CD1c-positive myeloid dendritic cell (primary cell): ENCODE measurements around the gene HCN2.

ENCODE experiments used
- DNase-seq: peaks from one replicate; pipeline ENCODE4 v3.0.0-alpha.2; 2016; ENCODE audit errors: extremely low spot score

Gene HCN2

DNA sequence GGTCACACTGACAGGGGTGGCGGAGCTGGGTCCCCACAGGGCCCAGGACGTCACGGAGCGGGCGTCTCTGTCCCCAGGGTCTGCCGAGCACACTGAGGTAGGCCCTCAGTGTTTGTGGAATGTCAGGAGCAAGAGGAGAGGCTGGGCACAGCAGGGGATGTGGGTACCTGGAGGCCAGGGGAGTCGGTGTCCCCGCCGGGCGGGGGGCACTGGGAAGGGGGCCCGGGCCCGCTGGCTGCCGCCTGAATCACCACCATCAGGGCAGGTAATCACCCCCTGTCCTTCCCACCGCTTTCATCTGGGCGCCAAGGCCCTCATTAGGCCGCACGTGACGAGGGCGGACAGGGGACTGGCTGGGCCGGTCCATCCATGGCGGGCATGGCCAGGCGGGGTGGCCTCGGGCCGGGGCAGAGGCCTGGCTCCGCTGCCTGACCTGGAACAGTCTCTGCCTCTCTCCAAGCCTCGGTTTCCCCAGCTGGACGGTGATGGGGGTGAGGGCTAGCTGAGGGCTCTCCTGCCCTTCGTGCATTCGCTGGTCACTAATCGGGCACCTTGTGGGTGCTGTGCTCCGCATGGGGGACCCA lies 51.0 kb downstream of the HCN2 start:
- no peak for DNase-seq

DNA sequence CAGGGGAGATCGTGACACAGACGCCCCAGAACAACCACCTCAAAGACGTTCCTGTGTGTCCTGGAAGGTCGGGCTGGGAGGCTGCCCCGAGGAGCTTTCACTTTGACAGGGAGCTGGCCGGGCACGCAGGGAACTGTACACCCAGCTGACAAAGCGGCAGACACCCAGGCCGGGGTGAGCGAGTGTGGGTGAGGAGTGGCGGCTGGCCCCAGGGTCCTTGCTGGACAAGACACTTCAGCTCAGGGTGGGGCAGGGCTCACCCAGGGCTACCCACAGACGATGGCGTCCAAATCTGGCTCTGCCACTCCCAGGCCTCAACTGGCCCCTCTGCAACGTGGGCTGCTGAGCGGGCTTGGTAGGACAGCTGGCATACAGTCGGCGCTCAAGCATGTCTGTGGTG lies 52.0 kb downstream of the HCN2 start:
- no peak for DNase-seq

DNA sequence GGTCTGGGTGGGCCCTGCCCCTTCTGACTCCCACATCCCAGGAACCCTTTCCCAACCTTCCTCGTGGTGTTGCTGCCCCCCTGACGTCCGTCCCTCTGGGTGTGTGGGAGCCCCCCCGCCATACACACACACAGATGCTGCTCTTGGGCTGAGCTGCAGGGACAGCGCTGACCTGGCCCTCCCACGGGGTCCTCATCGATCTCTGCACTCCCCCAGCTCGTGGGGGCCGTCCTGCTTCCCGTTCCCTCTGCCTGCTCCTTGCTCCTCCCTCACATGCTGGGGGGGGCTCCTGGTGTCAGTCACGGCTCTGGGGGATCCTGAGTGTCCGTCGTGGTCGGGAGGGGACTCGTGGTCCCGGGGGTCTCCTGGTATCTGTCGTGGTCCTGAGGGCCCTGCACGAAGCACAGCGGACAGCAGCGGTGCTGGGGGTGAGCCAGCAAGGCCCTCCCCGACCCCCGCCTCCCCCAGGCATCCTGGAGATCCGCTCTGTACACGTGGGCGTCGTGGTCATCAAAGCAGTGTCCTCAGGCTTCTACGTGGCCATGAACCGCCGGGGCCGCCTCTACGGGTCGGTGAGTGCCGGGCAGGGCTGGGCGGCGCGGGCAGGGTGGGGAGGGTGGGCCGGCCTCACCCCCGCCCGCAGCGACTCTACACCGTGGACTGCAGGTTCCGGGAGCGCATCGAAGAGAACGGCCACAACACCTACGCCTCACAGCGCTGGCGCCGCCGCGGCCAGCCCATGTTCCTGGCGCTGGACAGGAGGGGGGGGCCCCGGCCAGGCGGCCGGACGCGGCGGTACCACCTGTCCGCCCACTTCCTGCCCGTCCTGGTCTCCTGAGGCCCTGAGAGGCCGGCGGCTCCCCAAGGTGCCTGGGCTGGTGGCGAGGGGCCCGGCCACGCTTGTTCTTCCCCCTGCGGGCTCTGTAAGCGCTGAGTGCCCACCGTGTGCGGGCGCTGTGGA lies 53.4 kb downstream of the HCN2 start:
- DNase-seq: no peak

DNA sequence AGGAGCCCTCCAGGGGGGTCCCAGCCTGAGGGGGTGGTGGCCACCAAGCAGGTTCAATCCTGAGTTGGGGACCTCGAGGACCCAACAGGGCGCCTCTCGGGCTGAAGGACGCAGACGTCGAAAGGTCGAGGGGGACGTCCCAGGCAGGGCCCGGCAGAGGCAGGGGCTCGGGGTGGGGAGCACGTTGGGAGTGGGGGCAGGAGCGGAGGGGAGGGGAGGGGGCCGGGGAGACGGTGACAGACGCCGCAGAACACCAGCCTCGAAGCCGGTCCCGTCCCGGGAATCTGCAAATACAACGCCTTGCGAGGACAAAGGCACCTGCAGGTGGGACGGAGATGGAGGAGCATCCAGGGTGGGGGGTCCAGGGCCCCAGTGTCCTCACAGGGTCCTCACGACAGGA lies 54.1 kb downstream of the HCN2 start:
- DNase-seq: no peak

DNA sequence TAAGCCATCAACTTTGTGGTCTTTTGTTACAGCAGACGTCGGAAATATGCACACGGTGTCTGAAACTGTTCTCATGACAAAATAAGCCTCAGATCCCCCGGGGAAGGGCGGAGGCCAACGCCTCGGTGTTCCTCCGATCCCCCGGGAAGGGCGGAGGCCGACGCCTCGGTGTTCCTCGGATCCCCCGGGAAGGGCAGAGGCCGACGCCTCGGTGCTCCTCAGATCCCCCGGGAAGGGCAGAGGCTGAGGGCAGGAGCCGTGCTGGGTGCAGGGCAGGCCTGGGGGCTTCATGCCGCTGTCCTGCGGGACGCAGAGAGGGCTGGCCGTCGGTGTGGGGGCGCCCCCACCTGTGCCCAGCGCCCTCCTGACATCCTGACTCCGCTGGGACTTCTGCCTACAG lies 54.7 kb downstream of the HCN2 start:
- DNase-seq: no peak

DNA sequence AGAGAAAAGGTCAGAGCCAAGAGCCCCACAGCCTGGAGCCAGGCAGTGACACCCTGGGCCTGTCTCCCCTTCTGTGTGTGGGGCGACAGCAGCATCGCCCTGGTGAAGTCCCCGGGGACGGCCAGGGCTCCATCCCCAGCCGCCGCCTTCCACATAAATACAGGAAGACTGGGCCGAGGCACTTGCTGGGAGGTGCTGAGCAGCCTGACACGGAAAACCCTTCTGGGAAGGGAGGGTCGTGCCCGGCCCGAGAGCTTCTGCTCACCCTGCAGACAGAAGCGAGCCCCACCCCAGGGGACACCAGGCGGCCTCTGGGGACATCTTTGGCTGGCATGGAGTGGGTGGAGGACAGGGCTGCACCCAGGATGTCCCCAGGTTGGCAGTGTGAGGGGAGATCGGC lies 55.1 kb downstream of the HCN2 start:
- DNase-seq: no peak

DNA sequence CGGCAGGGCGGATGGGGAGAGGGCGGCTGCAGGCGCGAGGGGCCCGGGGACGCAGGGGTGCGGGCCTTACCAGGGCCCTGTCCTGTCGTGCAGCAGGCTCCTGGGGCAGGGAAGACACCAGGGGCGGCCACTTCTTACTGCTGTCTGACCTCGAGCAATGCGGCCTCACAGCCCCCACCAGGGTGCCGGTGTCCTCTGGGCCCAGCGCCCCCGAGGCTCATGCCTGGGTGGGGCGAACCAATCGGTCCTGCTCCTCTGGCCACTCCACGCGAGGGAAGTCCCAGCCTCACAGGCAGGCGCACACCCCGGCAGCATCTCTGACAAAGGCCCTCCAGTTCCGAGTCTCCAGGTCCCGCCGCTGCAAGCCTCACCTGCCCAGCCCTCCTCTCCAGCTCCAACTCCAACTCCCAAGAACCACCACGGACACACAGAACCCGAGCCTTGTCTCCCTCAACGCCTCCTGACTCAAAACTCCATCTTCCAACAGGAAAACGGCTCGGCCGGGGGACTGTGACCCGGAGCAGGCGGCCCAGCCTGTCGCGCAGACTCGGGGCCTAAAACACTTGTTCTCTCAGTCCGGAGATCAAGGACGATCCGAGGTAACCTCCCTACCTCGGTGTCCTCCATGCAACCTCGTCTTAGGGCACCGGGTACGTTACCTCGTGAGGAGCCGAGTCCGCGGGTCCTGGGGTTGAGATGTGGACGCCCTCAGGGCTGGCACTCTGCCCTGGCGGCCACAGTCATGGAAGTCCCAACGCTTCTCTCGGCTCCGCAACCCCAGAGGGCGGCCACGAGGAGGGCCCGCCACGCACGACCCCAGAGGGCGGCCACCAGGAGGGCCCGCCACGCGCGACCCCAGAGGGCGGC lies 56.5 kb downstream of the HCN2 start:
- DNase-seq: no peak

DNA sequence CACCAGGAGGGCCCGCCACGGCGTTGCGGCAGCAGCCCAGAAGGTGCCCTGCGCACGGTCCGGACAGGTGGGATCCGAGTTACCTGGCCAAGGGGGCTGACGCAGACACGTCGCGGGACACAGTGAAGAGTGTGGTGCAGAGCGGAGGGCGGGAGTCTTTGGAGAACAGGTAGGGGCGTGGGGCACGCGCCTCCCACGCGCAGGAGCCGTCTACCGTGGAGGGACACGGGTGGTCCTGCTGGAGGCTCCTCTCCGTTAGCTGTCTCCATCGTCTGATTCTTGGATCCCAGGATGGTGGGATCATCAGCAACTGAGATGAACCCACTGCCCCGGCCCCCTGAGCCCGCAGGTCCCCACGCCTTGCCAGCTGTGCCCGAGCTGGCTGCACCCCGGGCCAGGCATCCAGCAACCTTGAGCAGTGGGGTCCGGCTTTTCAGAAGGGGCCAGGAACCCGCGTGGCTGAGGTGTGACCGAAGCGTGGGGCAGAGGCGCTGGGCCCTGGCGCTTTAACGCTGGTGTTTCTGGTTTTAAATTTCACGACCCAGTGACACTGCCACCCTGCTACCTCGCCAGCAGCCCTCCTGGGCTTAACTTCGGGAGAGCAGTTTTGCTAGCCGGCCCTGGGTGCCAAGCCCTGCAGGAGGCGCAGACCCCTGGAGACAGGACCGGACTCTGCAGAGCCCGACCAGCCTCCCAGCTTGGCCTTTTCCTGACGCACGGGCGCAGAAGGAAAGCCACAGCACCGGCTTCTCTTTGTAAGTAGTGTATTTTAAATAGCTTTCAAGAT lies 57.3 kb downstream of the HCN2 start:
- DNase-seq: no peak

DNA sequence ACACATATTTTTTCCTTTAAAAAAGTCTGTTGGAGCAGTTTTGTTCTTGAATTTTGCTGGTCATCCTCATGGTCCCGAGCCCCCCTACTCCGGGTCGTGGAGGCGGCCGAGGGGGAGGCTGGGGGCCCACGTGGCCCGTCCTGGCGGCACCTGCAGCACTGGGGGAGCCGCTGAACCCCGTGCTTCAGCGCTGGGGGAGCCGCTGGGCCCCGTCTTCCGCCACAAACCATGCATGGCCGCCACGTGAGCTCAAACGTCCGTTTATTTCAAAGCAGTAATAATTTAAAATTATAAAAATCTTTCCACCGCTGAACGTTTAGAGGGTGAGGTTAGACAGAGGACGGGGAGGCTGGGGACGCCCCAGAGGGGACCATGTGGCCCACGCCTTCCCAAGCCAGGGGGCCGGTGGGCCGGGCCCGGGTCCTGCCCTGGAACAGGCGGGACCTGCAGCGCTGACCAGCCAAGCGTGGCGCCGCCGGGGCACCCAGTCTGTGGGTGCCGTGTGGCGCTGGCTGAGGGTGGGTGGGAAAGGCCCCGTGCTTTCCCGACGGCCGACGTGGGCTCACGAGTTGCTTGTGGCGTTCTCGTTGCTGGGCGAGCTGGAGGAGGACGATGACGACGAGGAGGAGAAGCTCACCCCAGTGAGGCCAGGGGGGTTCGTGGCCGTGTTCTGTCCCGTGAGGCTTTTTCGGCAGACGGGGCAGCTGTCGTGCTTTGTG lies 58.0 kb downstream of the HCN2 start:
- no peak for DNase-seq

DNA sequence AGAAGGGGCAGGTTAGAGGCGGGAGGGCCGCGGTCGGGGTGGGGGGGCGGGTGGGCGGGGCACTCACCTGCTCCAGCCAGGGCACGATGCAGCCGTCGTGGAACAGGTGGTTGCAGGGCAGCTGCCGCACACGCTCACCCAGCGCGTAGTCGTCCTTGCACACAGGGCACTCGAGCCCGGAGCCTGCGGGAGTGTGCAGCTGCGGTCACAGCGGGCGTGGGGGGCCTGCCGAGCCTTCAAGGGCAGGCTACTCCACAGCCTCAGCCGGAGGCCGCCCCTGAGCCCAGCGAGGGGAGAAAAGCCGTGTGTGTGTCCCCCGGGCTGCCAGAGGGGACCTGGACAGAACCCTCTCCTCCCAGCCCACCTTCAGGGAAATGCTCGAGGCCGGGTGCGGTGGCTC lies 58.6 kb downstream of the HCN2 start:
- DNase-seq: no peak

DNA sequence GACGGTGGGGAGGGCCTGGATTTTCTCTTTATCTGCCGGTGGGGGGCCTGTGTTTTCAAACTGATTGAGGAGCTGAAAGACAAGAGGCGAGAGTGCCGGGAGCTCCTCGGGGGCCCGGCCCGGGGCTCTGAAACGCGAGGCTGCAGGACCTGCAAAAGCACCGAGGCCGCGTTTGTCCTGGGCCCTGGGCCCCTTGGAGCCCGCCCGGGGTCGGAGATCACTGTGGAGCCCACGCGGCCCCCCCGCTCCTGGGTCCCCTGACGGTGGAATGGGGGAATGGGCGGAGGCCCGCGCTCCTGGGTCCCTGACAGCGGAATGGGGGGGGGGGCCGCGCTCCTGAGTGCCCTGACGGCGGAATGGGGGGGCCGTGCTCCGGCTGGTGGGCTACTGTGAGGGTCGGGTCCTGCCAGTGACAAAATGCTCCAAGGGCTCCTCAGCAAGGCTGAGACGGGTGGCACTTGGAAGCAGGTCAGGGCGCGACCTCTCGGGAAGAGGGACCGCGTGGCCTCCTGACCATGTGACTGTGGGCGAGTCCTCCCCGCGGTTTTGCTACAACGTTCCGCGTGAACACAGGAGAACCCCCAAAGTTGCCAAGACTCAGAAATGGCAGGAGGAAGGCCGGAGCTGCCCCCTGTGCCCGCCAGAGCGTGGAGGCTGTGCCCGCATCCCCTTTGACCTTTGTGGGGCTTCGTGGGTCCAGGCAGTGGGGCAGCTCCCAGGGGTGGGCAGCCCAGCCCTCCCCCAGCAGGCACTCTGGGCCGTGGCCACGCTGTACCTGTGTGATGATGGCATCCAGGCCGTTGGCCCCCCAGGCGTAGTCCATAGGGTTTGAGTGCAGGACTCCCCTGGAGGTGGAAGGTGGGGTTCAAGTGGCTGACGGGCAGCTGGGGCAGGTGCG lies 59.5 kb downstream of the HCN2 start:
- DNase-seq: no peak

DNA sequence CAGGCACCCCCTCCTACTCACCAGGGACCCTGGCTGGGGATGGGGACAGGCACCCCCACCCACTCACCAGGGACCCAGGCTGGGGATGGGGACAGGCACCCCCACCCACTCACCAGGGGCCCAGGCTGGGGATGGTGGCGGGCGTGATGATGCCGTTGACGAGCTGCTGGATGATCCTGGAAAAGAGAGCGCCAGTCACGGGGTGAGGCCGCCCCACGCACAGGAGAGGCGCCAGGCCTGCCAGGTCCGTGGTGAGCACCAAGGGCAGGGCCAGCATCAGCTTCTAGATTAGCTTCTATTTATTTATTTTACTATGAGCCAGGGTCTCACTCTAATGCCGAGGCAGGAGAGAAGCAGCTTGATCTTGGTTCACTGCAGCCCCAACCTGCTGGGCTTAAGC lies 60.4 kb downstream of the HCN2 start:
- no peak for DNase-seq

DNA sequence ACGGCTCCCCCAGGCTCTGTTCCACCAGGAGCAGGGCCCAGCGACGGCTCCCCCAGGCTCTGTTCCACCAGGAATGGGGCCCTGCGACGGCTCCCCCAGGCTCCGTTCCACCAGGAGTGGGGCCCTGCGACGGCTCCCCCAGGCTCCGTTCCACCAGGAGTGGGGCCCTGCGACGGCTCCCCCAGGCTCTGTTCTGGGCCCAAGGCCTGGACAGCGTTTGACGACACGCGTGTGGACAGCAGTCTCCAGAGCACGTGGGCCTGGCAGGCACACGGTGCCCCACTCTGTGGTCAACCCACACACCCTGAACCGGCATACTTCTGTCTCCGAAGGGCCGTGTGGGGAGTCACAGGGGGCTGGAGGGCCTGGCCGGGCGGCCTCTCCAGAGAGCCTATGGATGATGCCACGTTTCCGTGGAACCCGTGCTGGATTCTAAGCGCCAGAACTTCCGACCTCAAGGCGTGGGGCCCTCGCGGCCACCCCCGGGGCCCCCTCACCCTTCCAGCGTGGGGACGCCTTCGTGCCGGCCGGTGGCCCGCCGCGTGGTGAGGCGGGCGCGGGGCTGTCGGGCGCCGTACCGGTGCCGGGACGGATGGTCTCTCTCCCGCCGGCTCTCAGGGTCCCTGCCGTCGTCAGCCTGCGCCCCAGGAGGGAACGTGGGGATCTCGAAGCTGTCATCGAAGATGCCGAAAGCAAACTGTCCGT lies 61.6 kb downstream of the HCN2 start:
- DNase-seq: no peak

DNA sequence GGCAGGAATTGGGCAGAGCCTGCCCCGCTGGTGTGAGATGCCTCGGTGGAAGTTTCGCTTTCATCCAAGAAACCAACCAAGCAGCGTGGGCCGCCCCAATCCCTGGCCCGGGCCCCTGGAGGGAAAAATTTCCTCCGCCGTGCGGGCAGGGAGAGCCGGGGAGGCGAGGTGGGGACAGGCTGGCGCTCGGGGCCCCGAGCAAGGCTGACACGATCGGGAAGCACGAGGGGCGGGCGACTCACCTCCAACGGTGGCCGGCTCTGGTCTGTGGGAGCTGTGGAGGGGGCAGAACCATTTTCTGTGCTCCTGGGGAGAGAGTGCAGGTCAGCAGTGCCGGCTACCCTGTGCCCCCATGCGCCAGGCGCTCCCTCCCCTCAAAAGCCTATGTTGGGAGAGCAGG lies 62.3 kb downstream of the HCN2 start:
- DNase-seq: no peak

DNA sequence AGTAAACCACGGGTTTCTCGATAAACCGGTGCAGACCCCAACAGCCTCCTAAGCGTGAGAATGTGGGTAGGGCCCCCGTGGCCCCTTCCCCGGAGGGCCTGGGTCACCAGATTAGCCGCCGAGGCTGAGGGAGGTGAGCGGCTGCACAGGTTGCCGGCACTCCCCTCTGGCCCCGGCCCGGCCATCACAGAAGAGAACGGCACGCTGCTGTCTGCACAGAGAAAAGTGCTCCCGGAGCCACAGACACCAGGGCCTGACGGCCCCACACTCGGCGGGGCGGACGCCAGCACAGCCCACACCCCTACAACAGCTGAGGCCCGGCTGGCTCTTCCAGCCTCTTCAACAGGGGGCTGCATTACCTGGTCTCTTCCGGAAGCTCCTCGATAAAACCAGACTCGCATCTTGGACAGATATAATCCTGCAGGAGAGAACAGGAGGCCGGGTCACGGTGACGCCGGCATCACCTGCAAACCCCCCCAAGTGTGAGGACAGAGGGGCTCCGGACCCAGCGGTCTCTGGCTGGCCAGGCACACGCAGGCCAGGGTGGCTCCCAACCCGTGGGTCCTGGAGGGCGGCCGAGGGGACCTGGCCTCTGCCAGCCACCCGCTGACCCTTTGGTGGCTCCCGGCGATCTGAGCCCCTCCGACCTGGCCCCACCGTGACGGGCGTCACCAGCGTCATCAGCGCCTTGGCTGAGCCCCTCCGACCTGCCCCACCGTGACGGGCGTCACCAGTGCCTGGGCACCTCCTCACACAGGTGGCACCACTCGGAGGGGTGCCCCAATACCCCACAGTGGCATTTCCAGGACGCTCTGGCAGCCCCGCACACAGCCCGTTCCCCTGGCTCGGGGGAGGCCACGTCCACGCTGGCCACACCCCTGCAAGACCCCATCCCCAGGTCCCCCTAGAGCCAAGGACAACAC lies 63.0 kb downstream of the HCN2 start:
- no peak for DNase-seq

DNA sequence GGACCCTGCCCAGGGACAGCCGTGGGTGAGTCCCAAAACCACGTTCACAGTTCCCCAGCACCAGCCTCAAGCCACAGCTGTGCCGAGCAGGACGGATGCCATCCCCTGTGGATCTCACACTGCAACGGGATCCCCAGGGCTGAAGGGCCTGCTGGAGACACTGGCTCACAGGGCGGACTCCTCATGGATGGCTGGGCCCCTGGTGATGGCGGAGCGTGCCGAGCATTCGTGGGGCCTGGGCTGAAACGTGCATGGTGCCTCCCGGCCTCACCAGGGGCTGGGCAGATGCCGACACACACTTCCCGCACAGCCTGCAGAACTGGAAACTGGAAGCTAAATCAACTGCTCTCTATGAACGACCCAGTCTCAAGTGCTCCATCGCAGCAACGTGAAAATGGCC lies 63.7 kb downstream of the HCN2 start:
- no peak for DNase-seq

DNA sequence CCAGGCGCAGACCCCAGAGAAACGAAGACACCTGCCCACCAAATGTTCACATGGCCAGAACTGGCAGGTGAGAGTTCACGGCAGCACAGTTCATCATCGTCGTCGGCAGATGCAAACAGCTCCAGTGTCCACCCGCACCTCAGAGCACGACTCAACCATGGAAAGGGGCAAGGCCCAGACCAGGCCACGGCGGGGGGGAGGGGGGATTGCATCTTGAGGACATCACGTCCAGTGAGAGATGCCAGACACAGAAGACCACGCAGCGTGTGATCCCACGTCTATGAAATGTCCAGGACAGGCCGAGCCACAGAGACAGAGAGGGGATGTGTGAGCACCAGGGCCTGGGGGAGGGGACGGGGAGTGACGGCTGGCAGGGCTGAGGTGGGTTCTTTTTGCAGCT lies 66.0 kb downstream of the HCN2 start:
- DNase-seq: no peak
